Loucy (cell line): Measurements from ENCODE around the gene USP6.
"Not testable (repeated sequence)": the region's sequence is repeated elsewhere in the genome, so short reads cannot be mapped to it uniquely, and the experiment has no call there.

Experiments
- H2AFZ ChIP-seq: fragments of 200-600 bp; sonication (generic); 2 replicates; pipeline ENCODE4 v1.6.0; 2016; ENCODE audit warnings: antibody characterized with exemption, mild to moderate bottlenecking, low read length, moderate library complexity
- H3F3A ChIP-seq: fragments of 200-600 bp; 2 replicates; pipeline ENCODE4 v1.6.0; 2016; ENCODE audit warnings: antibody characterized with exemption, low read depth, mild to moderate bottlenecking
- H3K27me3 ChIP-seq: fragments of 200-600 bp; sonication (generic); 2 replicates; pipeline ENCODE4 v1.6.1; 2014; ENCODE audit warnings: low read length, mild to moderate bottlenecking; ENCODE audit not compliant: insufficient read depth, poor library complexity, severe bottlenecking
- H3K36me3 ChIP-seq: fragments of 200-600 bp; sonication (generic); 2 replicates; pipeline ENCODE4 v1.6.1; 2016; ENCODE audit warnings: low read length; ENCODE audit not compliant: insufficient read depth
- H3K4me1 ChIP-seq: fragments of 200-600 bp; sonication (generic); 2 replicates; pipeline ENCODE4 v1.5.1; 2014; ENCODE audit warnings: low read length, mild to moderate bottlenecking; ENCODE audit not compliant: insufficient read depth, poor library complexity, severe bottlenecking
- H3K4me2 ChIP-seq: fragments of 200-600 bp; sonication (generic); 2 replicates; pipeline ENCODE4 v1.6.0; 2014; ENCODE audit warnings: antibody characterized with exemption, low read length, low read depth, mild to moderate bottlenecking; ENCODE audit not compliant: poor library complexity, severe bottlenecking
- H3K4me3 ChIP-seq: fragments of 200-600 bp; sonication (generic); 2 replicates; pipeline ENCODE4 v1.5.1; 2014; ENCODE audit warnings: low read length, mild to moderate bottlenecking, mixed read lengths; ENCODE audit not compliant: poor library complexity, severe bottlenecking
- H3K79me2 ChIP-seq: fragments of 200-600 bp; sonication (generic); 2 replicates; pipeline ENCODE4 v1.6.1; 2014; ENCODE audit warnings: low read length; ENCODE audit not compliant: insufficient read depth
- H3K9ac ChIP-seq: fragments of 200-600 bp; sonication (generic); 2 replicates; pipeline ENCODE4 v1.6.0; 2014; ENCODE audit warnings: mild to moderate bottlenecking, low read depth, low read length, moderate library complexity; ENCODE audit not compliant: poor library complexity, severe bottlenecking
- H3K9me2 ChIP-seq: fragments of 200-600 bp; sonication (generic); replicated peaks from 2 replicates; pipeline ENCODE4 v1.6.1; 2016; ENCODE audit warnings: low read depth, low read length, mixed read lengths
- H3K9me3 ChIP-seq: fragments of 200-600 bp; sonication (generic); 2 replicates; pipeline ENCODE4 v1.6.1; 2014; ENCODE audit warnings: mild to moderate bottlenecking, antibody characterized with exemption, low read length, low read depth; ENCODE audit not compliant: insufficient read depth
- H4K20me1 ChIP-seq: fragments of 200-600 bp; sonication (generic); 2 replicates; pipeline ENCODE4 v1.6.0; 2014; ENCODE audit warnings: antibody characterized with exemption, low read length, mild to moderate bottlenecking; ENCODE audit not compliant: insufficient read depth, poor library complexity, severe bottlenecking
- EZH2phosphoT487 ChIP-seq: fragments of 200-600 bp; IDR thresholded peaks from 2 replicates; pipeline ENCODE4 v1.6.1; 2018; ENCODE audit warnings: antibody characterized with exemption, mild to moderate bottlenecking, moderate library complexity, borderline replicate concordance
- TF ChIP-seq, protein P1 (sequence below): fragments of 200-600 bp; sonication (generic); conservative IDR thresholded peaks from 2 replicates; pipeline ENCODE4 v1.5.1; 2014; ENCODE audit warnings: mild to moderate bottlenecking, antibody characterized with exemption, low read length

Gene USP6

DNA sequence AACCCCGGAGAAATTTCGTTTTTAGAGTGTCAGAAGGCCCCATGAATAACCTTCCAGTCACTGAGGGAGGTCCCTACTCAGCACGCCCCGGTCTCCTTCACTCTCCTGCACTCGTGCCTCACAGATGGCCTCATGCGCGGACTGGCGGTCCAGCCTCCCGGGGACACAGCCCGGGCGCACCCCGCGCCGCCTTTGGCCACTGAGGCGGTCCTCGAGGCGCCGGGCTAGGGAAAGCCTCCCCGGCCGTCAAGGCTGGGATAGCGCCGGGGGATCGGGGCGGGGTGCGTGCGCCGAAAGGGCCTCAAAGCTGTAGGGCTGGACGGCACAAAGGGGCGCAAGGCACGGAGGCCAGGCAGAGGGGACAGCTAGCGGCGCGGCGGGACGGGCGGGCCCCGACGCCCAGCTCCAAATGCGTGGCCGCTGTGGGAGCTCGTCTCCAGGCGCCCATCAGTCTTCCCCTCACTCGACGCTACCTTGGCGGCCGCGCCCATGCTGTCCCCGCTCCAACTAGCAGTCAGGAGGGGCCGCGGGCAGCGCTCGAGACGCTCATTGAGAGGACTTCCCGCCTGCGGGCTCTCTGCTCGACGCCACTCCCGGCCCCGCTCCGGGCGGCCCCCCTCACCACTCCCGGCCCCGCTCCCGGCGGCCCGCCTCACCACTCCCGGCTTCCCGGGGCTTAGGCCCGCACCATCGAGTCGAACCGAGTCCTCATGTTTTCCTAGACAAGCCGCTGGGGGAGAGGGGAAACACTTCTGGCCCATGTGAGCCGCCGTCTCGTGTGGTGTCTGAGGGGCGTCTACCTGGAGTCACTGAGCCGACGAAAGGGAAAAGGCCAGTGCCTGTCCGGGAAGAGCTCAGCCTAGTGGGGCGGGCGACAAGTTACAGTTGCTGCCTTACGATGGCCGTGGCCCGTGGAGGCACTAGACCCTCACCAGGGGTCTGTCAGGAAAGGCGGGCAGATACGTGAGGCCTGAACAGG, at the start of gene USP6:
TSS of gene USP6 (plus strand) at position 360 of the 979 bp plus-strand sequence. CDS start 14,336 bp downstream, outside the sequence.
- H3K4me2 ChIP-seq = no peak within 1 kb of the TSS
- TF ChIP-seq, protein P1, sequence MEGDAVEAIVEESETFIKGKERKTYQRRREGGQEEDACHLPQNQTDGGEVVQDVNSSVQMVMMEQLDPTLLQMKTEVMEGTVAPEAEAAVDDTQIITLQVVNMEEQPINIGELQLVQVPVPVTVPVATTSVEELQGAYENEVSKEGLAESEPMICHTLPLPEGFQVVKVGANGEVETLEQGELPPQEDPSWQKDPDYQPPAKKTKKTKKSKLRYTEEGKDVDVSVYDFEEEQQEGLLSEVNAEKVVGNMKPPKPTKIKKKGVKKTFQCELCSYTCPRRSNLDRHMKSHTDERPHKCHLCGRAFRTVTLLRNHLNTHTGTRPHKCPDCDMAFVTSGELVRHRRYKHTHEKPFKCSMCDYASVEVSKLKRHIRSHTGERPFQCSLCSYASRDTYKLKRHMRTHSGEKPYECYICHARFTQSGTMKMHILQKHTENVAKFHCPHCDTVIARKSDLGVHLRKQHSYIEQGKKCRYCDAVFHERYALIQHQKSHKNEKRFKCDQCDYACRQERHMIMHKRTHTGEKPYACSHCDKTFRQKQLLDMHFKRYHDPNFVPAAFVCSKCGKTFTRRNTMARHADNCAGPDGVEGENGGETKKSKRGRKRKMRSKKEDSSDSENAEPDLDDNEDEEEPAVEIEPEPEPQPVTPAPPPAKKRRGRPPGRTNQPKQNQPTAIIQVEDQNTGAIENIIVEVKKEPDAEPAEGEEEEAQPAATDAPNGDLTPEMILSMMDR = no peak
- no peak for TF ChIP-seq EZH2phosphoT487
- H2AFZ ChIP-seq = no peak within 1 kb of the TSS
- peaks cover 5% of the 10 kb centered on the region; the same call in 1 of the 2 replicates for H3F3A ChIP-seq
- H3K9ac ChIP-seq = no peak within 1 kb of the TSS
- H3K79me2 ChIP-seq = peaks cover 7% of the 10 kb centered on the region
- H3K9me2 ChIP-seq = no peaks in the 10 kb centered on the region
- peaks cover 3% of the 10 kb centered on the region for H3K4me1 ChIP-seq
- no peaks in the 10 kb centered on the region for H3K9me3 ChIP-seq
- no peaks in the 10 kb centered on the region for H3K27me3 ChIP-seq
- H3K4me3 ChIP-seq = no peak within 1 kb of the TSS
- no peaks in the 10 kb centered on the region for H3K36me3 ChIP-seq
- H4K20me1 ChIP-seq = no peaks in the 10 kb centered on the region

DNA sequence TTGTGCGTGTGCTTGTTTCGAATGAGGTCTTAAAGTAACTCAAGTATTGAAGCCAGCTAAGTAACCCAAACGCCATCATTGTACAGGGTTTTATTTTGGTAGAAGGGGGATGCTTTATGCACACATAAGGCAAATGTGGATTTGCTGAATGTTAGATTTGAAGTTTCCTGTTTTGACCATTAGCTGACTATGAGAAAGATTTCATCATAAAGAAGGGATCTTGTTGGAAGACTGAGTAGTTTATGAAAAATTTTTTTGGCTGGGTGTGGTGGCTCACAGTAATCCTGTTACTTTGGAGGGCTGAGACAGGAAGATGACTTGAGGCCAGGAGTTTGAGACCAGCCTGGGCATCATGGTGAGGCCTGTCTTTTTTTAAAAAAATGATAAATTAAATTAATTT, 47.6 kb upstream of the USP6 start:
- Histone ChIP-seq H3K79me2 (no peaks in the 10 kb centered on the region), H2AFZ (no peak overlapping the region), H3K36me3 (no peaks in the 10 kb centered on the region), H3K9me2 (no peaks in the 10 kb centered on the region), H3K4me2 (no peak overlapping the region), H3F3A (no peaks in the 10 kb centered on the region), H3K9me3 (no peaks in the 10 kb centered on the region), H4K20me1 (no peaks in the 10 kb centered on the region), H3K4me3 (no peak overlapping the region), H3K27me3 (no peaks in the 10 kb centered on the region), H3K4me1 (no peaks in the 10 kb centered on the region), H3K9ac (no peak overlapping the region)
- TF ChIP-seq, protein P1 = no peak
- TF ChIP-seq EZH2phosphoT487 = no peak

DNA sequence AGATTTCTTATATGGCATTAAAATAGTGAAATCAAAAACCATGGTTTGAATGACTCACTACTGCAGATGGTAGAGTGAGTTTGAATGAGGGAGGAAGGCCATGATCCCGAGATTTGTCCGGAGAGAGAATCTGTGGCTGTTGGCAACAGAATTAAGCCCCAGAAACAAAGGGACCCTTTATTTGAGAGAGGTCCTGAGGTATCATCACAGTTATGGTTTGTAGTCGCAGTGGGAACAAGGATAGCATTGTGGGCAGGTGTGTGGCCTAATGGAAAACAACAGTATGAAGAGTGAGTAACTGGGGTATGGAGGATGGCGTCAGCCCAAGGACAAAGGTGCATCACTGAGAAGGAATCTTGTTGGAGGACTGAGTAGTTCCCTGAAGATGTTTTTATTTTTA, 46.1 kb upstream of the USP6 start:
- H3K9me3 ChIP-seq = no peaks in the 10 kb centered on the region
- H3K4me3 ChIP-seq = no peak overlapping the region
- no peaks in the 10 kb centered on the region for H3K9me2 ChIP-seq
- no peaks in the 10 kb centered on the region for H3F3A ChIP-seq
- H3K4me2 ChIP-seq = no peak overlapping the region
- TF ChIP-seq EZH2phosphoT487 = no peak
- TF ChIP-seq, protein P1 = no peak
- H3K36me3 ChIP-seq = no peaks in the 10 kb centered on the region
- no peak overlapping the region for H2AFZ ChIP-seq
- H3K4me1 ChIP-seq = no peaks in the 10 kb centered on the region
- H3K79me2 ChIP-seq = no peaks in the 10 kb centered on the region
- H3K9ac ChIP-seq = no peak overlapping the region
- H4K20me1 ChIP-seq = no peaks in the 10 kb centered on the region
- no peaks in the 10 kb centered on the region for H3K27me3 ChIP-seq

DNA sequence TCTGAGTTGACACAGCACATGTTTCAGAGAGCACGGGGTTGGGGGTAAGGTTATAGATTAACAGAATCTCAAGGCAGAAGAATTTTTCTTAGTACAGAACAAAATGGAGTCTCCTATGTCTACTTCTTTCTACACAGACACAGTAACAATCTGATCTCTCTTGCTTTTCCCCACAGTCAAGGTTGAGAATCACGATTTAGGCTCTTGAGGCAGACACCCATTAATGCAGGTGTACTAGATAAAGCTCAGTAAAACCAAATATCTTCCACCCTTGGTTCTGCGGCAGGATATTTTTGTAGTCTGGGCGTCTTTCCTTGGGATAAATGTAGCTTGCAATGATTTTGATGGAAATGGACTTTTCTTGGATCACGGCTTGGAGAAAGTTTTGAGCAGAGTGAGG, 40.4 kb upstream of the USP6 start:
- not testable (repeated sequence) for H3K9ac ChIP-seq, H3K27me3 ChIP-seq, H3K9me2 ChIP-seq, H3K9me3 ChIP-seq, H4K20me1 ChIP-seq, H3K4me2 ChIP-seq, H3K4me3 ChIP-seq, H2AFZ ChIP-seq, H3K79me2 ChIP-seq, H3K4me1 ChIP-seq, H3F3A ChIP-seq, H3K36me3 ChIP-seq

DNA sequence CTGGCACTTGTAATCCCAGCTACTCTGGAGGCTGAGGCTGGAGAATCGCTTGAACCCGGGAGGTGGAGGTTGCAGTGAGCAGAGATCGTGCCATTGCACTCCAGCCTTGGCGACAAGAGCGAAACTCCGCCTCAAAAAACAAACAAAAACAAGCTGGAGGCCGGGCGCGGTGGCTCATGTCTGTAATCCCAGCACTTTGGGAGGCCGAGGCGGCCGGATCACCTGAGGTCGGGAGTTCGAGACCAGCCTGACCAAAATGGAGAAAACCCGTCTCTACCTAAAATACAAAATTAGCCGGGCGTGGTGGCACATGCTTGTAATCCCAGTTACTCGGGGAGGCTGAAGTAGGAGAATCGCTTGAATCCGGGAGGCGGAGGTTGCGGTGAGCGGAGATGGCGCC, 38.6 kb upstream of the USP6 start:
- not testable (repeated sequence) for H3K79me2 ChIP-seq, H3K36me3 ChIP-seq, H2AFZ ChIP-seq, H3K4me3 ChIP-seq, H3K4me2 ChIP-seq, H3K4me1 ChIP-seq, H3K9me2 ChIP-seq, H3K9me3 ChIP-seq, H3K9ac ChIP-seq, H4K20me1 ChIP-seq, H3F3A ChIP-seq, H3K27me3 ChIP-seq
